Measurements from ENCODE around the gene KRT76. TPM values are rescaled to one million over a fixed set of nuclear protein-coding genes. Genes with fewer than 3 reads are reported as not detected.

Gene KRT76
- total and polyA plus RNA-seq, 2 donors (not counting 1 experiment from before 2014, with no cell fraction given) = not detected

DNA sequence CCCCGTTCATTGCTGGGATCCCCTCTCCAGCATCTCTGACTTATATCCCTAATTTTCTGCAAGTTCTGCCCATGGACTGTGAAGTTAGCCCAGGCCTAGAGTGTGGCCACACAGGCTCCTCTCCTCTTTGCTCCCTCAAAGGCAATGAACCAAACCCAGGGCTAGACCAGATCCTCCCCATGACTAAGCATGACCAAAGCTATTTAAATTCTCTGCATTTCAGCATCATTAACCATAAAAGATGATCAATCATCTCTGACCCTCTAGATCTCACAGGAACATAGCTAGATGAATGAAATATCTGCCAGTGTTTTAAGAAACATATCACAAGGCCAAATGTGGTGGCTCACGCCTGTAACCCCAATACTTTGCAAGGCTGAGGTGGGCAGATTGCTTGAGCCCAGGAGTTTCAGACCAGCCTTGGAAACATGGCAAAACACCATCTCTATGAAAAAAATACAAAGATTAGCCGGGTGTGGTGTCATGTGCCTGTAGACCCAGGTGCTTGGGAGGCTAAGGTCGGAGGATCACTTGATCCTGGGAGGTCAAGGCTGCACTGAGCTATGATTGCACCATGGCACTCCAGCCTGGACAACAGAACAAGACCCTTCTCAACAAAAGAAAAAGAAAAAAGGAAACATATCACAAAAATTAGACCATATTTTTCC, 21.0 kb upstream of the KRT76 start:
- H3K9me3 Mint-ChIP-seq (ENCODE audit: insufficient read depth) = no peaks in the 10 kb centered on the region
- Histone ChIP-seq H3K4me2 (replicated peaks; ENCODE audit: low read depth, low read length, poor library complexity, severe bottlenecking) (no peak overlapping the region), H3K36me3 (replicated peaks in 1 of 2; ENCODE audit: control extremely low read depth in 1 of 2, control insufficient read depth in 1 of 2, extremely low read depth in 1 of 2, insufficient read depth in 2 of 2, low read length in 1 of 2) (no peaks in the 10 kb centered on the region), H3K9ac (ENCODE audit: low read length) (no peak overlapping the region), H3K27me3 (replicated peaks in 1 of 4; ENCODE audit: control extremely low read depth in 1 of 4, control insufficient read depth in 3 of 4, insufficient read depth in 4 of 4, low read length in 3 of 4) (peaks cover 0 to 5% (median 2%) of the 10 kb centered on the region in 4 experiments), H3K27ac (ENCODE audit: low read length in 2 of 2) (no peak overlapping the region), H4K20me1 (ENCODE audit: control insufficient read depth, insufficient read depth, low read length, poor library complexity, severe bottlenecking) (no peaks in the 10 kb centered on the region), H3K4me3 (ENCODE audit: control extremely low read depth in 1 of 5, extremely low read depth in 1 of 5, insufficient read depth in 1 of 5, low read depth in 2 of 5, low read length in 4 of 5) (no peak overlapping the region), H3K4me1 (ENCODE audit: control insufficient read depth in 2 of 2, insufficient read depth in 2 of 2, low read length in 2 of 2) (no peaks in the 10 kb centered on the region), H3K79me2 (ENCODE audit: control insufficient read depth, insufficient read depth, low read length) (no peaks in the 10 kb centered on the region), H3K9me3 (ENCODE audit: control extremely low read depth in 1 of 3, control insufficient read depth in 2 of 3, insufficient read depth in 1 of 3, low read length in 2 of 3) (no peaks in the 10 kb centered on the region), H2AFZ (ENCODE audit: insufficient read depth, low read depth, low read length, poor library complexity, severe bottlenecking) (no peak overlapping the region)
- no peaks in the 10 kb centered on the region for H3K4me1 Mint-ChIP-seq
- POLR2A ChIA-PET = no interaction called here
- peaks cover 32% of the 10 kb centered on the region for H3K27me3 Mint-ChIP-seq
- CTCF ChIA-PET = no interaction called here
- no peak for ATAC-seq (ENCODE audit: low read depth)
- H3K4me3 Mint-ChIP-seq = no peak overlapping the region
- 80% methylated on average over 1 of the region's 4 CpGs for WGBS (ENCODE audit: insufficient coverage)
- intact Hi-C loops (cut with micrococcal nuclease) = no loop called here
- TF ChIP-seq CTCF (IDR thresholded peaks at IDR 0.05) = no peak
- TF ChIP-seq EZH2 (IDR thresholded peaks at IDR 0.05; ENCODE audit: borderline replicate concordance, insufficient read depth, low read depth, low read length, poor library complexity, severe bottlenecking) = no peak
- H3K27ac Mint-ChIP-seq = no peak overlapping the region
- DNase-seq = no peak

GRCh38 chr12:52797529-52797894, 20.4 kb upstream of the KRT76 start:
- DNase-seq (no peak), ATAC-seq (ENCODE audit: low read depth) (no peak)
- no peak overlapping the region for H3K4me3 Mint-ChIP-seq
- no peak overlapping the region for H3K4me3 ChIP-seq (ENCODE audit: control extremely low read depth in 1 of 5, extremely low read depth in 1 of 5, insufficient read depth in 1 of 5, low read depth in 2 of 5, low read length in 4 of 5)
- no peaks in the 10 kb centered on the region for H3K4me1 ChIP-seq (ENCODE audit: control insufficient read depth in 2 of 2, insufficient read depth in 2 of 2, low read length in 2 of 2)
- TF ChIP-seq EZH2 (IDR thresholded peaks at IDR 0.05; ENCODE audit: borderline replicate concordance, insufficient read depth, low read depth, low read length, poor library complexity, severe bottlenecking) (no peak), CTCF (IDR thresholded peaks at IDR 0.05) (no peak)
- intact Hi-C loops (cut with micrococcal nuclease) = no loop called here
- H3K27ac Mint-ChIP-seq = no peak overlapping the region
- no peak overlapping the region for H3K27ac ChIP-seq (ENCODE audit: low read length in 2 of 2)
- H3K4me1 Mint-ChIP-seq = no peaks in the 10 kb centered on the region
- CTCF ChIA-PET = no interaction called here
- H4K20me1 ChIP-seq (ENCODE audit: control insufficient read depth, insufficient read depth, low read length, poor library complexity, severe bottlenecking) = no peaks in the 10 kb centered on the region
- no peaks in the 10 kb centered on the region for H3K79me2 ChIP-seq (ENCODE audit: control insufficient read depth, insufficient read depth, low read length)
- H3K9me3 Mint-ChIP-seq (ENCODE audit: insufficient read depth) = no peaks in the 10 kb centered on the region
- H3K36me3 ChIP-seq (replicated peaks in 1 of 2; ENCODE audit: control extremely low read depth in 1 of 2, control insufficient read depth in 1 of 2, extremely low read depth in 1 of 2, insufficient read depth in 2 of 2, low read length in 1 of 2) = no peaks in the 10 kb centered on the region
- H3K4me2 ChIP-seq (replicated peaks; ENCODE audit: low read depth, low read length, poor library complexity, severe bottlenecking) = no peak overlapping the region
- POLR2A ChIA-PET = no interaction called here
- peaks cover 0 to 4% (median 2%) of the 10 kb centered on the region in 4 experiments for H3K27me3 ChIP-seq (replicated peaks in 1 of 4; ENCODE audit: control extremely low read depth in 1 of 4, control insufficient read depth in 3 of 4, insufficient read depth in 4 of 4, low read length in 3 of 4)
- no peak overlapping the region for H2AFZ ChIP-seq (ENCODE audit: insufficient read depth, low read depth, low read length, poor library complexity, severe bottlenecking)
- no peak overlapping the region for H3K9ac ChIP-seq (ENCODE audit: low read length)
- no peaks in the 10 kb centered on the region for H3K9me3 ChIP-seq (ENCODE audit: control extremely low read depth in 1 of 3, control insufficient read depth in 2 of 3, insufficient read depth in 1 of 3, low read length in 2 of 3)
- peaks cover 30% of the 10 kb centered on the region for H3K27me3 Mint-ChIP-seq
